A549 (cell line): Measurements from ENCODE around the gene HINT3. TPM values are rescaled to one million over a fixed set of nuclear protein-coding genes. Genes with fewer than 3 reads are reported as not detected.

Experiments used
- ATAC-seq, 2 experiments: fragments of 200-7000 bp in 1 of 2; fragments of >200 bp in 1 of 2; cut with Nextera tagmentation in 1 of 2; cut with Tn5 transposase in 1 of 2; 3 replicates each; pipeline versions ENCODE4 v1.8.0 to v1.9.1; 2018 to 2020; ENCODE audit warnings: mild to moderate bottlenecking in 1 of 2, moderate library complexity in 1 of 2
- CTCF ChIA-PET: fragments of 300-600 bp; sonication (Branson Sonifier 250); formaldehyde crosslinking; extraction: SDS; loops from one replicate; lab custom pipeline; 2021; ENCODE audit warnings: antibody characterized with exemption, inconsistent platforms; lab: Yijun Ruan, JAX
- POLR2A ChIA-PET: fragments of 350-600 bp; formaldehyde crosslinking; extraction: SDS; loops from one replicate; lab custom pipeline; 2021; ENCODE audit warnings: antibody characterized with exemption, inconsistent platforms; lab: Yijun Ruan, JAX
- DNase-seq, 2 experiments: peaks; one replicate each; pipeline versions ENCODE4 v3.0.0 to v3.0.0-alpha.2; 2011 to 2016; ENCODE audit warnings: low read depth in 1 of 2, low spot score in 1 of 2
- FAIRE-seq: peaks from 2 replicates; lab custom pipeline; 2011; peaks lifted over from hg19 to GRCh38; lab: Jason Lieb, UNC
- H3K27ac ChIP-seq, 2 experiments: fragments of >200 bp; sonication (Bioruptor Twin); formaldehyde crosslinking; 3 replicates each; pipeline ENCODE4 v1.5.1; 2016 to 2017
- H3K4me1 ChIP-seq: fragments of >200 bp; sonication (Bioruptor Twin); formaldehyde crosslinking; 3 replicates; pipeline ENCODE4 v1.6.1; 2016
- H3K4me2 ChIP-seq: fragments of >200 bp; sonication (Bioruptor Twin); formaldehyde crosslinking; 3 replicates; pipeline ENCODE4 v1.6.1; 2016
- H3K4me3 ChIP-seq: fragments of >200 bp; sonication (Bioruptor Twin); formaldehyde crosslinking; 3 replicates; pipeline ENCODE4 v1.5.1; 2016
- H3K9me3 ChIP-seq: fragments of >200 bp; sonication (Bioruptor Twin); formaldehyde crosslinking; 3 replicates; pipeline ENCODE4 v1.6.1; 2016
- CBX2 ChIP-seq: fragments of 200-600 bp; sonication (generic); IDR thresholded peaks from 2 replicates; pipeline ENCODE4 v1.6.1; 2016; ENCODE audit warnings: low read depth, mild to moderate bottlenecking, borderline replicate concordance
- CBX8 ChIP-seq: fragments of 200-600 bp; sonication (generic); IDR thresholded peaks from 2 replicates; pipeline ENCODE4 v1.6.1; 2016
- CHD2 ChIP-seq: fragments of 150-350 bp; IDR thresholded peaks from 2 replicates; pipeline ENCODE4 v1.6.1; 2014; ENCODE audit warnings: low read length; ENCODE audit not compliant: partially characterized antibody
- CHD4 ChIP-seq: fragments of 200-600 bp; sonication (generic); IDR thresholded peaks from 2 replicates; pipeline ENCODE4 v1.6.1; 2016; ENCODE audit warnings: antibody characterized with exemption, mild to moderate bottlenecking, borderline replicate concordance
- EHF ChIP-seq: fragments of 250-450 bp; sonication (Bioruptor Pico); IDR thresholded peaks from 2 replicates; pipeline ENCODE4 v1.5.0; 2020; ENCODE audit warnings: mild to moderate bottlenecking
- EHMT2 ChIP-seq: fragments of 200-600 bp; sonication (generic); IDR thresholded peaks from 2 replicates; pipeline ENCODE4 v1.6.1; 2016; ENCODE audit warnings: antibody characterized with exemption, low read depth, mild to moderate bottlenecking, moderate library complexity
- EP300 ChIP-seq, 2 experiments: fragments of >200 bp; sonication (Bioruptor Twin); formaldehyde crosslinking; IDR thresholded peaks; 2 replicates in 1 of 2; 3 replicates in 1 of 2; pipeline ENCODE4 v1.6.1; 2016 to 2017
- GATA3 ChIP-seq: IDR thresholded peaks from 2 replicates; pipeline ENCODE4 v1.6.1; 2012; ENCODE audit warnings: borderline replicate concordance
- HEYL ChIP-seq: fragments of 250-450 bp; sonication (Bioruptor Pico); IDR thresholded peaks from 2 replicates; pipeline ENCODE4 v1.8.0; 2021; ENCODE audit warnings: mild to moderate bottlenecking, moderate library complexity
- HOXA7 ChIP-seq: fragments of 250-450 bp; sonication (Bioruptor Pico); IDR thresholded peaks from 2 replicates; pipeline ENCODE4 v1.5.0; 2020; ENCODE audit warnings: mild to moderate bottlenecking, moderate library complexity
- HOXB13 ChIP-seq: fragments of 250-450 bp; sonication (Bioruptor Pico); IDR thresholded peaks from 2 replicates; pipeline ENCODE4 v1.5.0; 2020; ENCODE audit warnings: low read depth, mild to moderate bottlenecking, moderate library complexity
- KDM1A ChIP-seq: fragments of 200-600 bp; sonication (generic); IDR thresholded peaks from 2 replicates; pipeline ENCODE4 v1.6.1; 2016; ENCODE audit warnings: low read depth, mild to moderate bottlenecking
- KDM5A ChIP-seq: fragments of 200-600 bp; sonication (generic); IDR thresholded peaks from 2 replicates; pipeline ENCODE4 v1.6.1; 2016; ENCODE audit warnings: antibody characterized with exemption, mild to moderate bottlenecking
- MAFK ChIP-seq: fragments of 450-650 bp; IDR thresholded peaks from 2 replicates; pipeline ENCODE4 v1.6.1; 2014; ENCODE audit not compliant: partially characterized antibody
- NFE2L2 ChIP-seq: fragments of 150-350 bp; conservative IDR thresholded peaks from 2 replicates; pipeline ENCODE4 v1.6.1; 2014; ENCODE audit warnings: low read length
- NR3C1 ChIP-seq: fragments of >200 bp; sonication (Bioruptor Twin); formaldehyde crosslinking; IDR thresholded peaks from 3 replicates; pipeline ENCODE4 v1.6.1; 2017
- POLR2A ChIP-seq: IDR thresholded peaks from 2 replicates; pipeline ENCODE4 v1.6.1; 2012; ENCODE audit warnings: mild to moderate bottlenecking, low read length
- RCOR1 ChIP-seq: fragments of 150-350 bp; IDR thresholded peaks from 2 replicates; pipeline ENCODE4 v1.6.1; 2014; ENCODE audit warnings: antibody characterized with exemption, low read length, low read depth
- TP53 ChIP-seq: fragments of 250-450 bp; sonication (Bioruptor Pico); IDR thresholded peaks from 2 replicates; pipeline ENCODE4 v1.5.0; 2021; ENCODE audit warnings: mild to moderate bottlenecking, moderate library complexity
- ZC3H11A ChIP-seq: fragments of 450-650 bp; IDR thresholded peaks from 2 replicates; pipeline ENCODE4 v1.6.1; 2014; ENCODE audit warnings: antibody characterized with exemption, mild to moderate bottlenecking
- WGBS: methylation state at CpG from one replicate; pipeline ENCODE4 v1.1.6; 2017; ENCODE audit errors: missing lambda C conversion rate; 5-methylcytosine and 5-hydroxymethylcytosine counted together
- polyA plus RNA-seq, 4 experiments: library from polyadenylated mRNA; depleted of rRNA in 3 of 4; stranded (reverse); fragments of >200 nt; fragmentation: RNase III in 1 of 4; extraction: RNeasy Plus Mini Kit Qiagen cat#74134 plus additional on column Dnase treatment in 1 of 4; gene quantifications; 2 replicates in 3 of 4; 3 replicates in 1 of 4; pipeline ENCODE4 v1.2.3, GENCODE V29; 2011 to 2017
- TF ChIP-seq, protein P1 (sequence below): fragments of >200 bp; sonication (Bioruptor Twin); formaldehyde crosslinking; IDR thresholded peaks from 2 replicates; pipeline ENCODE4 v1.6.1; 2016
- TF ChIP-seq, protein P2 (sequence below): IDR thresholded peaks from 2 replicates; pipeline ENCODE4 v1.6.1; 2012
- TF ChIP-seq, protein P3 (sequence below): fragments of 450-650 bp; IDR thresholded peaks from 2 replicates; pipeline ENCODE4 v1.6.1; 2014; ENCODE audit warnings: antibody characterized with exemption
- TF ChIP-seq, protein P4 (sequence below): IDR thresholded peaks from 2 replicates; pipeline ENCODE4 v1.6.1; 2012; ENCODE audit warnings: low read depth, borderline replicate concordance

HINT3 gene
- polyA plus RNA-seq, 2 of the 4 experiments (the other 2 are of a cell fraction), result 4.7 to 13.0 TPM

DNA sequence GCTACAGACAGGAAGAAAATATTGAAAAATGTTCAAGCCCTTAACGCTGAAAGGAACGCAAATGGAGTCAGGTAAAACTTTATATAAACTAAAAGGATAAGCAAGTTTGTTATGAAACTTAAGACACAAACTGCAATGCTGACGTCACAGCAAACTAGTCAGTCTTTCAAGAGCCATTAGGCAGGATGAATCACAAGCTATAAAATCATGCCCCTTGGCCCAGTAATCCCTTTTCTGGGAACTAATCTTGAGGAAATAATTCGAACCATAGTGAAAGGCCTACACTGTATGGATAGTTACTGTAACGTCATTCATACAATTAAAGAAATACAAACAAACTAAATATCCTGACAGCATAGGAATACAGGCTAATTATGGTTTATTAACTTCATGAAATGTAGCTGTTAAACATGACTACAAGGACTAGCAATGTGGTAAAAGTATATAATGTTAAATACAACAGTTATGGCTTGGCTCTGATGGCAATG lies 42.7 kb upstream of the HINT3 start (continued):
- TF ChIP-seq HEYL (CRISPR knock-in tag) (no peak), CBX2 (no peak), POLR2A (no peak), HOXB13 (CRISPR knock-in tag) (no peak), KDM5A (no peak), EP300 (IDR thresholded peaks at IDR 0.05) (peak in 1 of 2 experiments; percentile 77; a peak in 3 of 5 replicates), EHF (CRISPR knock-in tag) (no peak), CHD4 (no peak), CHD2 (no peak)
- TF ChIP-seq, protein P1, sequence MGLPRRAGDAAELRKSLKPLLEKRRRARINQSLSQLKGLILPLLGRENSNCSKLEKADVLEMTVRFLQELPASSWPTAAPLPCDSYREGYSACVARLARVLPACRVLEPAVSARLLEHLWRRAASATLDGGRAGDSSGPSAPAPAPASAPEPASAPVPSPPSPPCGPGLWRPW, result no peak
- TF ChIP-seq, all 56 proteins: peak for 7

DNA sequence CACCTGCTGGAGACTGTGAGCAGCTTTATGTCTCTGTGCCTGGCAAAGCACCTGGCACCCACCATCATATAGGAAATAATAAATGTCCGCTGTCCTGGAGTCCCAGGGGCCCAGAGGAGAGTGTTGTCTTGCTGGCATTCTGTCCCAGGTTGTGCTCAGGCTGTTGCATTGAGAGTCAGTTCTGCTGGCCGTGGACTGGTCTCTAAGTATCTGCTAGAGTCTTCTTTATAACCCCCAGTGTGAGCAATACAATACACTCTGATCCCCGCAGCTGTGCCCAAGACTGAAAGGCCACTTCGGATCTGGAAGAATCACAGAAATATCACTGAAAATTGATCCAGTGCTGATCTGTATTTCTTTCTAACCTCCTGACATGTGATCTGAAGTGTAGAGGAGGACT lies 38.3 kb upstream of the HINT3 start:
- H3K4me1 ChIP-seq, result peaks cover 71% of the 10 kb centered on the region
- no peak for DNase-seq
- peak overlapping the region; percentile 66; the same call in 2 of the 3 replicates for H3K4me3 ChIP-seq
- CTCF ChIA-PET, result interaction anchor here (1.1 to 14.7 kb wide), 6 partner anchors 13 to 60 kb away, joined by 3 to 148 read pairs (median 4); partner anchors contain the start of gene HINT3
- WGBS, result 60% methylated on average over 4 of the region's 4 CpGs
- peak overlapping the region; percentile 88 to 91 for H3K27ac ChIP-seq
- H3K4me2 ChIP-seq, result peak overlapping the region; percentile 94
- TF ChIP-seq NR3C1 (no peak), MAFK (no peak), KDM1A (no peak), GATA3 (no peak), ZC3H11A (no peak), NFE2L2 (no peak), HEYL (CRISPR knock-in tag) (no peak), EHMT2 (no peak), CBX8 (no peak), HOXA7 (no peak), RCOR1 (no peak), TP53 (CRISPR knock-in tag) (no peak), KDM5A (no peak), CHD4 (no peak), EP300 (IDR thresholded peaks at IDR 0.05) (no peak), EHF (CRISPR knock-in tag) (no peak)
- TF ChIP-seq, protein P2, sequence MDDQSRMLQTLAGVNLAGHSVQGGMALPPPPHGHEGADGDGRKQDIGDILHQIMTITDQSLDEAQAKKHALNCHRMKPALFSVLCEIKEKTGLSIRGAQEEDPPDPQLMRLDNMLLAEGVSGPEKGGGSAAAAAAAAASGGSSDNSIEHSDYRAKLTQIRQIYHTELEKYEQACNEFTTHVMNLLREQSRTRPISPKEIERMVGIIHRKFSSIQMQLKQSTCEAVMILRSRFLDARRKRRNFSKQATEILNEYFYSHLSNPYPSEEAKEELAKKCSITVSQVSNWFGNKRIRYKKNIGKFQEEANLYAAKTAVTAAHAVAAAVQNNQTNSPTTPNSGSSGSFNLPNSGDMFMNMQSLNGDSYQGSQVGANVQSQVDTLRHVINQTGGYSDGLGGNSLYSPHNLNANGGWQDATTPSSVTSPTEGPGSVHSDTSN, result no peak
- TF ChIP-seq, protein P3, sequence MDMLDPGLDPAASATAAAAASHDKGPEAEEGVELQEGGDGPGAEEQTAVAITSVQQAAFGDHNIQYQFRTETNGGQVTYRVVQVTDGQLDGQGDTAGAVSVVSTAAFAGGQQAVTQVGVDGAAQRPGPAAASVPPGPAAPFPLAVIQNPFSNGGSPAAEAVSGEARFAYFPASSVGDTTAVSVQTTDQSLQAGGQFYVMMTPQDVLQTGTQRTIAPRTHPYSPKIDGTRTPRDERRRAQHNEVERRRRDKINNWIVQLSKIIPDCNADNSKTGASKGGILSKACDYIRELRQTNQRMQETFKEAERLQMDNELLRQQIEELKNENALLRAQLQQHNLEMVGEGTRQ, result no peak
- TF ChIP-seq, protein P4, sequence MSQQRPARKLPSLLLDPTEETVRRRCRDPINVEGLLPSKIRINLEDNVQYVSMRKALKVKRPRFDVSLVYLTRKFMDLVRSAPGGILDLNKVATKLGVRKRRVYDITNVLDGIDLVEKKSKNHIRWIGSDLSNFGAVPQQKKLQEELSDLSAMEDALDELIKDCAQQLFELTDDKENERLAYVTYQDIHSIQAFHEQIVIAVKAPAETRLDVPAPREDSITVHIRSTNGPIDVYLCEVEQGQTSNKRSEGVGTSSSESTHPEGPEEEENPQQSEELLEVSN, result no peak
- TF ChIP-seq, all 56 proteins: peak for 0
- H3K9me3 ChIP-seq, result no peaks in the 10 kb centered on the region
- FAIRE-seq (no peak), ATAC-seq (peak in 1 of 2 experiments; percentile 2; a peak in 1 of 6 replicates)
- POLR2A ChIA-PET, result interaction anchor here (0.7 to 2.7 kb wide), 4 partner anchors 13 to 137 kb away, joined by 3 to 20 read pairs (median 4); partner anchors contain the start of gene TRMT11
